Adrenal gland (tissue), 5 donors: Measurements from ENCODE around the gene CLEC4F.

ENCODE experiments used
- CTCF ChIP-seq, 6 experiments: fragments of 450-650 bp in 4 of 6; fragments of 200-600 bp in 2 of 6; sonication (generic) in 1 of 6; IDR thresholded peaks; 1 replicate in 5 of 6; 2 replicates in 1 of 6; pipeline versions ENCODE4 v1.5.1 to v1.8.0; 2016 to 2021; ENCODE audit warnings: antibody characterized with exemption in 6 of 6, mild to moderate bottlenecking in 2 of 6, moderate library complexity in 1 of 6
- POLR2A ChIP-seq, 2 donors: fragments of 450-650 bp; IDR thresholded peaks; one replicate each; pipeline ENCODE4 v1.6.1; 2017; ENCODE audit warnings: antibody characterized with exemption in 2 of 2, mild to moderate bottlenecking in 2 of 2, moderate library complexity in 1 of 2
- donor health status: DM: no; HTN: no; CAD: no.

DNA sequence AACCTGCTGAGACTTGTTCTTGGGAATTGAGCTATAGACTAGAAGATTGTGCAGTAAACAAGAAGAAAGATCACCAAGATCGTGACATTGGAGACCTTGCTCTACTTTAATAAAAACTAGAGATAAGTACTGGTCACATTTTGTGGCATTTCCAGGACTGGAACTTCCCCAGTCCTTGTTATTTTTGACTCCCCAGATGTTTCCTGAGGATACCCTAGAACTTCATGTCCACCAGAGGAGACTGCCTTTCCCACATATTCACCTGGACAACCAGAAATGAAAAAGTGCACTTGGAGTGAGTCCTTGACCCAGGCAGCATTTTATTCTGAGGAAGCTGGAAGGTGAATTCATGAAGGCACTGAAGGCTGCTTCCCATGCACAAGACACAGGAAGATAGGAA is 9.5 kb upstream of the CLEC4F start:
- TF ChIP-seq CTCF (IDR thresholded peaks at IDR 0.05) (no peak), POLR2A (IDR thresholded peaks at IDR 0.05) (no peak)
